Memory B cell (primary cell): ENCODE results near the gene GSDMA.

Experiments used
- ATAC-seq: fragments of 150-1000 bp; cut with Tn5 transposase; 2 replicates; pipeline ENCODE4 v1.10.0; 2021; ENCODE audit warnings: low read depth, mild to moderate bottlenecking, moderate library complexity
- DNase-seq, 2 donors: peaks; one replicate each; pipeline ENCODE4 v3.0.0; 2022; ENCODE audit warnings: low spot score in 2 of 2
- H3K27ac Mint-ChIP-seq: one replicate; pipeline ENCODE4 v1.8.0; 2022; ENCODE audit warnings: mild to moderate bottlenecking, moderate library complexity, mixed read lengths
- H3K27me3 Mint-ChIP-seq: one replicate; pipeline ENCODE4 v1.8.0; 2022; ENCODE audit warnings: mixed read lengths
- H3K36me3 Mint-ChIP-seq: one replicate; pipeline ENCODE4 v1.8.0; 2022; ENCODE audit warnings: mild to moderate bottlenecking, mixed read lengths
- H3K4me1 Mint-ChIP-seq: one replicate; pipeline ENCODE4 v1.8.0; 2022; ENCODE audit warnings: mixed read lengths
- H3K4me3 Mint-ChIP-seq: one replicate; pipeline ENCODE4 v1.8.0; 2022; ENCODE audit warnings: mild to moderate bottlenecking, moderate library complexity, mixed read lengths
- H3K9me3 Mint-ChIP-seq: one replicate; pipeline ENCODE4 v1.8.0; 2022; ENCODE audit warnings: mixed read lengths

GSDMA gene

DNA sequence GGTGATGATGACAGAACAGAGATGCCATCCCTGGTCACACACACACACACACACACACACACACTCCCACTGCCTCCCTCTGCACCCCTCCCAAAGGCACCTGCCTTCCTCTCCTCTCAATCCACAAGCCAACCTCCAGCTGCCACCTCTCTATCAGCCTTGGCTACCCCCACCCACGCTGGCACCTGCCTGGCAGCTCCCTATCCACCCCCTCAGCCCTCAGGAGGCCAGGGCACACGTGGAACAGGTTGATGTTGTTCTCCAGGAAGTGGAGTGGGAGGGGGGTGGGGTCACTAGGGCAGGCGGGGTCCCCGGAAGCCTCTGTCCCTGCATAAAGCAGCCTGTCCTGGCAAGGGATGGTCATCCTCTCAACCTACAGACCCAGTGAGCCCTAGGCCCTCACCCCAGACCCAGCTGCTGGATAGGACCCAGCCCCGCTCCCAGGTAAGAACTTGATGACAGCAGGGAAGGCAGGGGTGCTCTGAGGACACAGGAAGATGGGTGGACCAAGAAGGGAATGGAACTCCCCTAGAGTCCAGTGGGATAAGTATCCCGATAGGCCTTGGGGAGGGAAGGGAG, at the start of gene GSDMA:
GSDMA (plus strand) TSS at position 363 of the 579 bp plus-strand sequence. CDS start 2,684 bp downstream, outside the sequence.
- Mint-ChIP-seq H3K4me3 (no peak within 1 kb of the TSS), H3K4me1 (peaks cover 22% of the 10 kb centered on the region), H3K27me3 (no peaks in the 10 kb centered on the region), H3K36me3 (no peaks in the 10 kb centered on the region), H3K27ac (no peak within 1 kb of the TSS), H3K9me3 (no peaks in the 10 kb centered on the region)
- DNase-seq, result no peak
- ATAC-seq, result no peak

DNA sequence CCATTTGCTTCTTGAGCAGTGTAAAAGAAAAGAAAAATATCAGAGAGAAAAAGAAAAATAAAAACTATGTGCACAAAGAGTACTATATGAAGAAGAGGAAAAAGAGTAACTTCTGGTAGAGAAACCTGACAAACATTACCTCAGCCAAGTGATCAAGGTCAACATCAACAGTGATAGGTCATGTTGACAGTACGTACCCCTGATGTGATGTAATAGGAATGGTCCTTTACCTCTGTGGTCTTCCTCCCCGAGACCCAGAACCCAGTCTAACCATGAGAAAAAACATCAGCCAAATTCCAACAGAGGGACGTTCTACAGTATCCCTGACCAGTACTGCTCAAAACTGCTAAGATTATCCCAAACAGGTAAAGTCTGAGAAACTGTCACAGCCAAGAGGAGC, 48.8 kb upstream of the GSDMA start:
- Mint-ChIP-seq H3K9me3 (no peaks in the 10 kb centered on the region), H3K27me3 (no peaks in the 10 kb centered on the region), H3K27ac (no peak overlapping the region), H3K4me1 (peaks cover 14% of the 10 kb centered on the region), H3K36me3 (peaks cover 39% of the 10 kb centered on the region), H3K4me3 (no peak overlapping the region)
- ATAC-seq (no peak), DNase-seq (no peak)

- H3K9me3 Mint-ChIP-seq, result no peaks in the 10 kb centered on the region
- peaks cover 22% of the 10 kb centered on the region for H3K4me1 Mint-ChIP-seq
- peaks cover 41% of the 10 kb centered on the region for H3K36me3 Mint-ChIP-seq
- ATAC-seq, result no peak
- H3K4me3 Mint-ChIP-seq, result no peak overlapping the region
- no peak overlapping the region for H3K27ac Mint-ChIP-seq
- no peak for DNase-seq
- no peaks in the 10 kb centered on the region for H3K27me3 Mint-ChIP-seq
Measured at GRCh38 chr17:39915559-39915958, 47.2 kb upstream of the GSDMA start.

DNA sequence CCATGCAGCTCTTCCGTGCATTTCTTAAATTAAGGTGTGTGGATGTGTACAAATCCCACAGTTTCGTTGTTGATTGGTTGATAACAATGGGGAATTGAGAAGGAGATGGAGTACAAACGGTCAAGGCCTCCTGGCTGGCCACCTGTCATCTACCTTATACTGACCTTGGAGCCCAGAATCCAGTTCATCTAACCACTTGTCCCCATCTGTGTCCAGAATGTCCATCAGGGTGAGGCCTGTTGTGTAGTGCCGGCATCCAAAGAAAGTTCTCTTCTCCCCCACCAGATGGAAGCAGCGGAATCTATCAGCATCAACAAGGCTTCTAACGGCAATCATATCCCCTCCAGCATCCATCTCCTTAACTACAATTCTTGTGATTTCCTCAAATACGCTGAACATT, 45.9 kb upstream of the GSDMA start:
- ATAC-seq (no peak), DNase-seq (no peak)
- H3K4me3 Mint-ChIP-seq, result no peak overlapping the region
- H3K27ac Mint-ChIP-seq, result peak overlapping the region; percentile 36
- peaks cover 35% of the 10 kb centered on the region for H3K4me1 Mint-ChIP-seq
- no peaks in the 10 kb centered on the region for H3K9me3 Mint-ChIP-seq
- H3K27me3 Mint-ChIP-seq, result no peaks in the 10 kb centered on the region
- H3K36me3 Mint-ChIP-seq, result peaks cover 40% of the 10 kb centered on the region

DNA sequence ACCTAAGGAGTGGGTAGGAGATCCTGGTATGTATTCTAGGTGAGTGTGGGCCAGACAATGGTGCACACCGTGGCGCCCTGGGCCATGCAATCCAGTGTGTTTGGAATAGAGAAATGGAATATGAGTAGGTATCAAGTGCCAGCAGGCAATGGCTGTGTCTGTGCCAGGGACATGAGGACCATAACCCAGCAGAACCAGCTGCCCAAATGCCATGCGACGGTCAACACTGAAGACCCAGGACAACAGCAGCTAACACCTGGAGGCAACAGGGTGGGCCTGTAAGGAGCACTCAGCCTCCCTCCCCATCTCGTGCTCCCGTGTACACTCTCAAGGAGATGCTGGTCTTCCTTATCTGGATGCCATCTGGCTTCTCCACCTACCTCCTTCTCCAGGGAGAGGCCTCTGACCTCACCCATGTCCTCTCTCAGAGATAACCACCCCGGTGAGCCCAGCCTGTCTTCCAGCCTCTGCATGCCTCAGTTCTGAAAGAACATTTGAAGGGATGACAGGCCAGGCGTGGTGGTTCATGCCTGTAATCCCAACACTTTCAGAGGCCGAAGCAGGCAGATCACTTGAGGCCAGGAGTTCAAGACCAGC, 43.6 kb upstream of the GSDMA start:
- peaks cover 49% of the 10 kb centered on the region for H3K4me1 Mint-ChIP-seq
- H3K36me3 Mint-ChIP-seq, result peaks cover 37% of the 10 kb centered on the region

GRCh38 chr17:39920218-39921210, 42.3 kb upstream of the GSDMA start:
- Mint-ChIP-seq H3K36me3 (peaks cover 41% of the 10 kb centered on the region), H3K27me3 (no peaks in the 10 kb centered on the region), H3K4me3 (peak overlapping the region; percentile 52), H3K4me1 (peaks cover 58% of the 10 kb centered on the region), H3K9me3 (no peaks in the 10 kb centered on the region), H3K27ac (peak overlapping the region; percentile 91)
- peak; percentile 74 for ATAC-seq
- no peak for DNase-seq

More for the DNA sequence above, 43.6 kb upstream of the GSDMA start:
- peak overlapping the region; percentile 55 for H3K27ac Mint-ChIP-seq
- ATAC-seq (no peak), DNase-seq (no peak)
- H3K4me3 Mint-ChIP-seq, result no peak overlapping the region
- no peaks in the 10 kb centered on the region for H3K27me3 Mint-ChIP-seq
- no peaks in the 10 kb centered on the region for H3K9me3 Mint-ChIP-seq

- Mint-ChIP-seq H3K4me1 (peaks cover 62% of the 10 kb centered on the region), H3K36me3 (peaks cover 39% of the 10 kb centered on the region), H3K27me3 (no peaks in the 10 kb centered on the region), H3K4me3 (peak overlapping the region; percentile 32), H3K27ac (peak overlapping the region; percentile 91), H3K9me3 (no peaks in the 10 kb centered on the region)
- DNase-seq (no peak), ATAC-seq (peak; percentile 56)
Measured at GRCh38 chr17:39921323-39921722, 41.5 kb upstream of the GSDMA start.

GRCh38 chr17:39922006-39922405, 40.8 kb upstream of the GSDMA start:
- Mint-ChIP-seq H3K4me1 (peaks cover 56% of the 10 kb centered on the region), H3K27ac (peak overlapping the region; percentile 91), H3K4me3 (no peak overlapping the region), H3K36me3 (peaks cover 37% of the 10 kb centered on the region), H3K9me3 (no peaks in the 10 kb centered on the region), H3K27me3 (no peaks in the 10 kb centered on the region)
- DNase-seq (no peak), ATAC-seq (no peak)

- H3K9me3 Mint-ChIP-seq, result no peaks in the 10 kb centered on the region
- no peak for DNase-seq
- ATAC-seq, result no peak
- peak overlapping the region; percentile 47 for H3K27ac Mint-ChIP-seq
- peaks cover 55% of the 10 kb centered on the region for H3K4me1 Mint-ChIP-seq
- H3K4me3 Mint-ChIP-seq, result no peak overlapping the region
- H3K36me3 Mint-ChIP-seq, result peaks cover 31% of the 10 kb centered on the region
- H3K27me3 Mint-ChIP-seq, result no peaks in the 10 kb centered on the region
Measured at GRCh38 chr17:39923230-39923629, 39.6 kb upstream of the GSDMA start.

- Mint-ChIP-seq H3K27ac (peak overlapping the region; percentile 73), H3K27me3 (no peaks in the 10 kb centered on the region), H3K36me3 (peaks cover 26% of the 10 kb centered on the region), H3K4me1 (peaks cover 54% of the 10 kb centered on the region), H3K9me3 (no peaks in the 10 kb centered on the region), H3K4me3 (peak overlapping the region; percentile 92)
- DNase-seq (no peak), ATAC-seq (no peak)
Measured at GRCh38 chr17:39923836-39924690, 38.7 kb upstream of the GSDMA start.

DNA sequence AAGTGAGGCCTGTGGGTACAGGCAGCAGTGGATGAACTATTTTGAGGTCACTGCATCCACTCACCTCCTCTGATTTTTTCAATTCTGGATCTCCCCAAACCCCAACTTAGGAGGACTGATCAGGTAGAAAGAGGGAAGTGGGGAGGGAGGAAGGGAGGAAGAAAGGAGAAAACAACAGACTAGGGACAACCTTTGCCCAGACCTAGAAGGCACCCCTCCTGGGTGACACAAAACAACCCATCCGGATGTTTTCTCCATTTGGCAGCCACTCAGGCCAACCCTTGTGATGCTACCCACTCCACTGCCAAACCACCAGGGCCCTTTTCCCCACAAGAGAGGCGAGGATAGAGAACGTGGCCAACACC, 38.1 kb upstream of the GSDMA start:
- peak overlapping the region; percentile 92 for H3K4me3 Mint-ChIP-seq
- ATAC-seq, result no peak
- H3K36me3 Mint-ChIP-seq, result peaks cover 23% of the 10 kb centered on the region
- DNase-seq, result no peak
- no peaks in the 10 kb centered on the region for H3K9me3 Mint-ChIP-seq
- H3K4me1 Mint-ChIP-seq, result peaks cover 56% of the 10 kb centered on the region
- H3K27ac Mint-ChIP-seq, result peak overlapping the region; percentile 73
- H3K27me3 Mint-ChIP-seq, result no peaks in the 10 kb centered on the region

DNA sequence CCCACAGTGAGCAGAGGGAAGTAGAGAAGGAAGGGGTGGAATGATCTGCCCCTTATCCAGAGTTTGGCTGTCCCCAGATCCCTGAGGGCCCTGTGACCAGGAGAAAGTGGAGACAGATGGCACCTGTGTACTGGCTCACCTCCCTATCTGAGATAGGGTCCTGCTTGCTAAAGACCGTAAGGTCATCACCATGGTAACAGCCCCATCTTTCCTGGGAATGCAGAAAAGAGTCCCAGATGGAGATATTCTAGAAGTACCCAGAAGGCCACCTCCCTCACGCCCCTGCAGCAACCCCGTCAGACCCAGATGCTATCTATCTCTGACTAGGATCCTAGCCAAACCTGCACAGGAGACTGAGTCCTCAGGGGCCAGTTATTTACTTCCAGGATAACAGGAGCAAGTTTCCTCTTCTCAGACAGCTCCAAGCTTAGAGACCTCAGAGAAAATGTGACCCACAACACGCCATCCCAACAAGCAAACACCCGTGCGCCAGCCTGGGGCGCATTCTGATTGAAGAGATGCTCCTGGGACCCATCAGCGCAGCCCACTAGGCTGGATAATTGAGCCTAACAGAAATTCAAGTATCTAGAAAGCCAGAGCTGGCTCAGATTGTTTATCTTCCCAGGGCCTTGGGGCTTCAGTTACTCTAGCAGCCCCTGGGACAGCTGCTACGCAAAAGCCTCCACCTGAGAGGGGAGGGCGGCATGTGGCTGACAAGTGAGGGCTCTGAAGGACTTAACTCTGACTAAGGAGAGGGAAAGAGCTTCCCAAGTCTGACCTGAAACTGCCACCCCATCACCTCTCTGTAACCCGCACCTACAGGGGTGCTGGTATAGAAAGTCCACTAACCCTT, 37.3 kb upstream of the GSDMA start:
- H3K9me3 Mint-ChIP-seq, result no peaks in the 10 kb centered on the region
- H3K4me1 Mint-ChIP-seq, result peaks cover 51% of the 10 kb centered on the region
- H3K27me3 Mint-ChIP-seq, result no peaks in the 10 kb centered on the region
- peak overlapping the region; percentile 89 for H3K27ac Mint-ChIP-seq
- peaks cover 20% of the 10 kb centered on the region for H3K36me3 Mint-ChIP-seq
- ATAC-seq (no peak), DNase-seq (no peak)
- peak overlapping the region; percentile 92 for H3K4me3 Mint-ChIP-seq

DNA sequence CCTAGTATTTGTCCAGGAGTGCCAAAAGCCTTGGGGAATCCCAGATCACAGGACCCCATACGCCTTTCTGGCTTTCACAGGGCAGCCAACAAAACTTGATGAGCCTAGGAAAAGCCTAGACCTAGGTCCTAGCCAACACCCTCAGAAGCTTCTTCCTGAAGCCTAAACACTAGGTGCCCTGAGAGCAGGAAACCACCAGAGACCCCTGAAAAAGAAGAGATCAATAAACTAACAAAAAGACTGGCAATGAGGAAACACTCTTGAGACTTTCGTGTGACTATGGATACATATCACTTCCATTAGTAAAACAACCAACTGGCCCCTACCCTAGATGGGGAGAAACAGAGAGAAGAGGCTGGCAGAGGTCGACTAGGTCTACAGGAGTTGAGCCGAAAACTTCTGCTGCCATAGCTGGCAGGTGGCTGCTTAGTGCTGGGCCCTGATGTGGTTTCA, 36.6 kb upstream of the GSDMA start:
- ATAC-seq (no peak), DNase-seq (no peak)
- Mint-ChIP-seq H3K27me3 (no peaks in the 10 kb centered on the region), H3K27ac (peak overlapping the region; percentile 89), H3K4me3 (peak overlapping the region; percentile 92), H3K4me1 (peaks cover 45% of the 10 kb centered on the region), H3K36me3 (peaks cover 20% of the 10 kb centered on the region), H3K9me3 (no peaks in the 10 kb centered on the region)
